Islet precursor cell (in vitro differentiated cells): ENCODE results near the gene HID1.
"Not testable (repeated sequence)": the region's sequence is repeated elsewhere in the genome, so short reads cannot be mapped to it uniquely, and the experiment has no call there.

ENCODE experiments used
- DNase-seq: peaks from one replicate; pipeline ENCODE4 v3.0.0-alpha.2; 2018

The HID1 gene

GRCh38 chr17:74999523-74999922, 27.0 kb upstream of the HID1 start:
- no peak for DNase-seq

DNA sequence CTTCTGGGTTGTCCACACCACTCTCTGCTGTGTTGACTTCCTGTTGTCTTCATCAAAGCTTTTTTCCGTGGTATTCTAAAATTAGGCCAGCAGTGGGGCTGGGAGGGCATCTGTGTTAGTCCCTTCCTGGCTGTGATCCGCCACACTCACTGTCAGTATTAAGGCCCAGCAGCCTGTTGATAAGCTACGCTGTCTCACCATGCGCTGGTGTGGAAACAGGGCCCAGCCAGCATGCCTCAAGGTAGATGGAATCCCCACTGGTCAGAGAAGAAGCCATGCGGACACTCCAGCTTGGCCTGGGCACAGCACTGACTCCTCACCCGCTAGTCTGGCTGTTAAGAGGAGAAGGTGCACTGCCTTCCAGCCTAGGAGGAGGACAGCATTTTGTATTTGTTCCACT, 26.2 kb upstream of the HID1 start:
- DNase-seq: peak; percentile 48

- no peak for DNase-seq
These were observed 23.3 kb upstream of the HID1 start for GRCh38 chr17:74995847-74996246.

- DNase-seq: no peak
These were observed 21.9 kb upstream of the HID1 start for GRCh38 chr17:74994440-74994839.

DNA sequence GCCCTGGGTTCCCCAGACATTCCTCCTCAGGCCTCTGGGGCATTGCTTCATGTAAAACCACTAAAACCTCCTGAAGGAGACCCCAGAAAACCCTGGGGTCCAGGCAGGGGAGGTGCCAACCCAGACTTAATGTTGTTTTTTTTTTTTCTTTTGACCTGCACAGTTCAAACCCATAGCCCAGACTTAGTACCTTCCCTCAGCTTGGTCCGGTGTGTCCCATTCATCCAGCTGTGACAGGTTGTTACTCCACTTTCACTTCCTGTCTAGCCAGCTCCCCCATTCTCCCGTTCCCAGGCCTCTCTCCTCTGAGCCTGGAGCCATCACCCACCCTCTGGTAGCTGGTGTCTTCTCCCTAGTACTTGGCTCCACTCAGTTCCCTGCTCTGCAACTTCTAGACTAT, 19.7 kb upstream of the HID1 start:
- DNase-seq: no peak

- no peak for DNase-seq
These were observed 18.1 kb upstream of the HID1 start for GRCh38 chr17:74990581-74991105.

- DNase-seq: peak; percentile 84
These were observed 15.6 kb upstream of the HID1 start for GRCh38 chr17:74987909-74988711.

DNA sequence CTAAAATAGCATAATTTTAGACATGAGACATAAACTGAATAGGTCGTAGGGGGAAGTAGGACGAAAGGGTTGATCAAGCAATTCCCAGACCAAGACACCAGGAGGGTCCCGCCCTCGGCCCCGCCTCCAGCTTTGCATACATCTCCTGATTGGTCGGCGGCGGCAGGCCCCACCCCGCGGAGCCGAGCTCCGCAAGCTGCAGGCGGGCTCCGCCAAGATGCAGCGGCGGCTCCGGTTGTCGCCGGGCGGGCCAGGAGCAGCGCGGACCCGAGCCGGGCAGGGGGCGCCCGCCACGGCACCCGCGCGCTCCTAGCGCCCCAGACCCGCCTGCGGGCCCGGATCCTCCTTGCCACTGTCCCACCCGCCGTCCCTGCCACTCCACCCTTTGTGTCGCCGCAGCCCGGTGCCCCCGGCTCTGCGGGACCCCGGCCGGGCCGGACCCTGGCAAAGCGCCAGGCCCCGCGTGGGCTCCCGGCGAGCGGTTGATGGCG, 14.9 kb upstream of the HID1 start, which contains the start of gene CDR2L:
TSS of gene CDR2L (plus strand) at position 215 of the 491 bp plus-strand sequence. CDS start 412 bp downstream, outside the sequence.
- DNase-seq: peak; percentile 99

DNA sequence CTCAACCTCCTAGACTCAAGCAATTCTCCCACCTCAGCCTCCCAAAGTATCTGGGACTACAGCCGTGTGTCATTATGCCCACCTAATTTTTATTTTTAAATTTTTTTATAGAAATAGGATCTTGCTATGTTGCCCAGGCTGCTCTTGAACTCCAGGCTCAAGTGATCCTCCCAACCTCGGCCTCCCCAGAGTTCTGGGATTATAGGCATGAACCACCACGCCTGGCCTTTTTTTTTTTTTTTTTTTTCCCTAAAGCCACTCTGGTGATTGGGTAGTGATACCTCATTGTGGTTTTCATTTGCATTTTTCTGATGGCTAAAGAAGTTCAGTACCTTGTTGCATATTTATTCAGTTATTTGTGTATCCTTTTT, 13.6 kb upstream of the HID1 start:
- no peak for DNase-seq

DNA sequence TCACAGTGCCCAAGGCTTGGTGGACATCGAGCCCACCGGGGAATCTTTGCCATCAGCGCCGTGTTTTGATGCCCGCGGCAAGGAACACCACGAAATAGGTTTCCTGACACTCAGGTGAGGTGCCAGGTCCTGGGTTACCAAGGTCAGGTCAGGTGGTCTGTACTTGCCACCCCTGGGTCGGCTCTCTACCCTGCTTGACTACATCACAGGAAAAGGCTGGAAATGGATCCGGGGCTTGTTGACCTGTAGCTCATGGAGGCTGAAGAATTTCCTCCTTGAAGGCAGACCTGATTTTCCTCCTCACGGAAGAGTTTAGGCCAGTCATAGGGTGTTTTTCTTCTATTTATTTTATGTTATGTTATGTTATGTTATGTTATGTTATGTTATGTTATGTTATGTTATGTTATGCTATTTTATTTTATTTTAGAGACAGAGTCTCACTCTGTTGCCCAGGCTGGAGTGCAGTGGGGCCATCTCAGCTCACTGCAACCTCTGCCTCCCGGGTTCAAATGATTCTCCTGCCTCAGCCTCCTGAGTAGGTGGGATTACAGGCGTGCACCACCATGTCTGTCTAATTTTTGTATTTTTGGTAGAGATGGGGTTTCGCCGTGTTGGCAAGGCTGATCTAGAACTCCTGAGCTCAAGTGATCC, 10.2 kb upstream of the HID1 start:
- DNase-seq: not testable (repeated sequence)

- peak; percentile 96 for DNase-seq
These were observed 9.6 kb upstream of the HID1 start for GRCh38 chr17:74981979-74982662.

- DNase-seq: no peak
These were observed 8.9 kb upstream of the HID1 start for GRCh38 chr17:74981318-74981978.

- DNase-seq: no peak
These were observed 7.0 kb upstream of the HID1 start for GRCh38 chr17:74979408-74980146.

DNA sequence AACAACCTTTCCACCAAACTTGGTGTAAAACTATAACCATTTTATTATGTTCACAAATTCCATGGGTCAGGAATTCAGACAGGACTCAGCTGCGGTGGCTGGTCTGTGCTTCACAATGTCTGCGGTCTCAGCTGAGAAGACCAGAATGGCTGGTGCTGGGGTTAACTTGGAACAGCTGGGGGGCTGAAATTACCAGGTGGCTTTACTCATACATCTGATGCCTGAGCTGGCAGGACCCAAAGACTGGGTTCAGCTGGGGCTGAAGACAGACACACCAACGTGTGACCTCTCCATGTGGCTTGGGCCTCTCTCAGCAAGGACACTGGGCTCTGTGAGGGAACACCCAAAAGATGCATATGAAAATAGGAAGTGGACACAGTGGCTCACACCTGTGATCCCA, 5.7 kb upstream of the HID1 start:
- no peak for DNase-seq

DNA sequence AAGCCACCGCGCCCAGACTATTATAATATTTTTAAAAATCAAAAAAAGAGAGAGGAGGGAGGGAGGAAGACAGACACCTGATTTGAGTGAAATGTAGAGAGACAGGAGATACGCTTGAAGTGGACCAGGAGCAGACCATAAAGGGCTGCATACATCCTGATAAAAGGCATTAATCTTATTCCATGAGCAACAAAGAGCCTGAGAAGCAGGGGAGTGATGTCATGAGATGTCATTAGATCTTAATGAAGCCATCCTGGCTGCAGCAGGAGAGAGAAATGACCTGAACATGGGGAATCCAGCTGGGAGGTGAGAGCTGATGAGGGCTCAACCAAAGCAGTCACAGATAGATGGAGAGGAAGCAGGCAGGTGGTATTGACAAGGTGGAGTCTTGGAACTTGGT, 5.2 kb upstream of the HID1 start:
- no peak for DNase-seq

DNA sequence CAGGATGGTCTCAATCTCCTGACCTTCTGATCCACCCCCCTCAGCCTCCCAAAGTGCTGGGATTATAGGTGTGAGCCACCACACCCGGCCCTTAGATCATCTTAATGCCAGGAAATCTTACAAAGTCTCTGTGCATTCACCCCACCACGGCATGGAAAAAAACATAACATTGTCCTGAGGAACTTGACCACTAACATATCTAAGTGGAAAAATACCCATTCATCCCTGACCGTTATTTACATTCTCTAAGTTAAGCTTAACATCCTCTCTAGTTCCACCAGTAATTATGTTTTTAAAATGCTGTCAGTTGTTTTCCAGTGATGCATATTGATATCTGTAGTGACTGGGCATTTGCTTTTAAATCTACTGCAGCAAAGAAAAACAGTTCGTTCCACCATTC, 3.4 kb upstream of the HID1 start:
- no peak for DNase-seq

DNA sequence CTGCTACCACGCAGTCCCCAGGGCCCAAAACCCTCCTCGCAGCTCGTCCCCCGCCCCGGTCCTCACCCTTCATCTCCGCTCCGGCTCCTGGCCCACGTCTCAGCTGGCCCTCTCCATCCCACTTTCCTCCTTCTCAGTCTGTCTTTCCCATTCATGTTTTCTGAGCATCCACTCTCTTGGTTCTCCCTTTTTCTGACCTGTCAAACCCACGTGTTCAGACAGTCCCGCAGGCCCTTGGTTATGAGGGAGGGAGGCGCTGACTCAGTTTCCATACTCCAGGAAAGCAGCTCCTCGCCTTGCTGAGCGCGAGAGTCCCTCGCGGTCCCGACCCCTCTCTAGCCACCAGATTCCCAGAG, 392 bp upstream of the HID1 start:
- no peak for DNase-seq

DNA sequence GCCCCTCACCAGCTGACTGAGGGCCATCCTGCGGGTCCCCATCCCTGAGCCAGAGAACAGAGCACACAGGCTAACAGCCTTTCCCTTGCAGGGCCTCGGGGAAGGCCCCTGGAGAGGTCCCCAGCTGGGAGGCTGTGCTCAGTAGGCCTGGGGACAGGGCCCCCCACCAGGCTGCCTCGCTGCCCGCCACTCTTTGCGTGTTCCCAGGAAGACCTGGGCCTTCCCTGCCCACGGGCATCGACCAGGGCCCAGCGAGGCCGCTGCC, 785 bp downstream of the HID1 start:
- DNase-seq: no peak

DNA sequence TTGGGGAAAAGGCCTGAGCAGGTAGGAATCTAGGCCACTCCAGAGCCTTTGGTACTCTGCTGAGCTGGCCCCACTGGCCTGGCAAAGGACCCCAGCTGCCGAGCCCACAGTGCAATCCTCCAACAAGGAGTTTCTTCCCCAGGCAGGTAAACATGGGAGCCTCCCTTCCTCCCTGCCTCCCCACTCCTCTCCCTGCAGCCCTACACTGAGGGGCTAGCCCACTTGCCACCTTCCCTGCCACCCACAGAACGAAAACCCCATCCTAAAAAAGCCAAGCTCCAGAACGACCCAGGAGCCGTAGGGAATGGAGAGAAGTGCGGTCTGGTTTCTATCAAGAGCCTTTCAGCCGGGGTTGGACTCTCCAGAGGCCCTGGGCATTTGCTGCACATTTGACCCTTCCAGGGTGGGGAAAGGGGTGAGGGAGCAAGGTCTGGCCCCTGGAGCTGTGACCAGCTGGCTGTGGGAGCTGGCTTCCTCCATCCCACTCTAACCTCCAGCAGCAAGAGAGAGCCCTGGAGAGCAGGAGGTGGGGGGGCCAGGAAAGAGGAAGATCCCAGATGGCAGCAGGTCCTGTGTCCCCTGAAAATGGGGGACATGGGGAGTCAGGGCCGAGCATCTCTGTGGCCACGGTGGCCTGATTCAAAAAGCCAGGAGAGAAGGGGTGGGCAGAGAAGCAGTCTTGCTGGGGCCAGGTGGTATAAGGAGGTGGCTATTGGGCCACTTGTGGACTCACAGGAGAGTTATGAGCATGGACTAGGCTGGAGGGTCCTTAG, 1.3 kb downstream of the HID1 start:
- DNase-seq: no peak

- no peak for DNase-seq
These were observed 2.2 kb downstream of the HID1 start for GRCh38 chr17:74970395-74970794.

DNA sequence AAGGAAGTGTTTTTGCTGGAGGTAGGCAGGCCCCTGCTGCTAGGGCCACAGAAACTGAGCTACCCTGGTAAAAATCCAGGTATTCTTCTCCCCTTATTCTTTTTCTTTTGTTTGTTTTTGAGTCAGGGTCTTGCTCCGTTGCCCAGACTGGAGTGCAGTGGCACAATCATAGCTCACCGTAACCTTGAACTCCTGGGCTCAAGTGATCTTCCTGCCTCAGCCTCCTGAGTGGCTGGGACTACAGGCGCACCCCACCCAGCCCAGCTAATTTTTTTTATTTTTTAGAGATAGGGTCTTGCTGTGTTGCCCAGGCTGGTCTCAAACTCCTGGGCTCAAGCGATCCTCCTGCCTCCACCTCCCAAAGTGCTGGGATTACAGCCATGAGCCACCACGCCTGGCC, 3.1 kb downstream of the HID1 start:
- DNase-seq: not testable (repeated sequence)

DNA sequence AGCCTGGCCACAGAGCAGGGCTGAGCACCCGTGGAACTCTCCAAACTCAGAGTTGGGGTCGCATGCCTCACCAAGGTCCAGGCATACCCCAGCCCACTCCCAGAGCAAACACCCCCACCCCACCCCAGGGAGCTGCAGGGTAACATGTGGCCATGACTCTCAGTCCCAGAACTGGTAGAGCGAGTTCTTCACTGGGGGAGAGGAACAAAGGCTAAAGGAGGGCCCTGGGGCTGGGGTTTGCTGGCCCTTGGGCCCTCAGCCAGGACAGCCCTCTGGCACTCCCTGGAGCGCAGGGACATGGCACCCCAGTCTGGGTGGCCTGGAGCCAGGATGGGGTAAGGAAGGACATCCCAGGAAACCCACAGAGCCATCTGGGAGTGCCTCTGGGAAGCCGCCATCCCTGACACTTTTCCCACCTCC, 4.2 kb downstream of the HID1 start:
- no peak for DNase-seq
